HepG2 (cell line): Measurements from ENCODE around the gene SGK1. TPM values are rescaled to one million over a fixed set of nuclear protein-coding genes. Genes with fewer than 3 reads are reported as not detected.

Experiments used
- ATAC-seq: fragments of 200-7000 bp; cut with Tn5 transposase; 3 replicates; pipeline ENCODE4 v1.9.1; 2020; ENCODE audit warnings: mild to moderate bottlenecking, moderate library complexity
- BruUV-seq: library from RNA; stranded (reverse); fragments of 400-500 nt; replicated peaks from 2 replicates; lab custom pipeline; 2021; lab: Mats Ljungman, UMichigan
- CTCF ChIA-PET: fragments of 300-600 bp; formaldehyde crosslinking; extraction: SDS; loops from one replicate; lab custom pipeline; 2021; ENCODE audit warnings: low total read pairs, inconsistent platforms, low intra/inter-chr PET ratio; lab: Yijun Ruan, JAX
- POLR2A ChIA-PET: fragments of 350-600 bp; sonication (Branson Sonifier 250); formaldehyde crosslinking; loops from one replicate; lab custom pipeline; 2020; ENCODE audit warnings: antibody characterized with exemption, inconsistent platforms; lab: Yijun Ruan, JAX
- DNase-seq: peaks from one replicate; pipeline ENCODE4 v3.0.0-alpha.2; 2015; ENCODE audit warnings: low spot score
- FAIRE-seq: peaks from 3 replicates; lab custom pipeline; 2011; peaks lifted over from hg19 to GRCh38; lab: Jason Lieb, UNC
- H2AFZ ChIP-seq: one replicate; pipeline ENCODE4 v1.6.1; 2011; ENCODE audit warnings: low read length, inconsistent platforms
- H3K27ac ChIP-seq: fragments of 300-600 bp; 3 replicates; pipeline ENCODE4 v1.8.0; 2011; ENCODE audit warnings: mixed run types, mild to moderate bottlenecking, mixed read lengths, low read length, inconsistent platforms; ENCODE audit not compliant: insufficient read depth; ENCODE audit errors: extremely low read length
- H3K27me3 ChIP-seq, 2 experiments: fragments of 200-600 bp in 1 of 2; 2 replicates in 1 of 2; 3 replicates in 1 of 2; pipeline versions ENCODE4 v1.6.0 to v1.8.0; 2011; ENCODE audit warnings: low read length in 2 of 2, mild to moderate bottlenecking in 2 of 2, moderate library complexity in 2 of 2, inconsistent platforms in 1 of 2; ENCODE audit not compliant: insufficient read depth in 2 of 2, control insufficient read depth in 1 of 2
- H3K36me3 ChIP-seq, 2 experiments: fragments of 200-600 bp in 1 of 2; replicated peaks in 1 of 2; 2 replicates in 1 of 2; 3 replicates in 1 of 2; pipeline versions ENCODE4 v1.5.1 to v1.8.0; 2011; ENCODE audit warnings: low read length in 2 of 2, inconsistent platforms in 1 of 2; ENCODE audit not compliant: insufficient read depth in 2 of 2, control insufficient read depth in 1 of 2
- H3K4me1 ChIP-seq: 2 replicates; pipeline ENCODE4 v1.5.1; 2012; ENCODE audit warnings: low read length, inconsistent platforms; ENCODE audit not compliant: insufficient read depth
- H3K4me2 ChIP-seq: 2 replicates; pipeline ENCODE4 v1.6.0; 2011; ENCODE audit warnings: low read depth, low read length, inconsistent platforms
- H3K4me3 ChIP-seq, 3 experiments: fragments of 200-600 bp in 1 of 3; sonication (generic), shearing (Covaris generic) in 1 of 3; replicated peaks in 1 of 3; 2 replicates each; pipeline ENCODE4 v1.5.1; 2011 to 2016; ENCODE audit warnings: low read length in 3 of 3, inconsistent platforms in 2 of 3, low read depth in 2 of 3, mild to moderate bottlenecking in 2 of 3, control low read depth in 1 of 3, mixed read lengths in 1 of 3; ENCODE audit not compliant: insufficient read depth in 1 of 3
- H3K79me2 ChIP-seq: one replicate; pipeline ENCODE4 v1.6.1; 2011; ENCODE audit warnings: low read length, inconsistent platforms; ENCODE audit not compliant: insufficient read depth
- H3K9ac ChIP-seq: 2 replicates; pipeline ENCODE4 v1.6.0; 2011; ENCODE audit warnings: mild to moderate bottlenecking, low read depth, low read length, inconsistent platforms; ENCODE audit not compliant: insufficient read depth
- H3K9me3 ChIP-seq: 2 replicates; pipeline ENCODE4 v1.5.1; 2012; ENCODE audit warnings: mild to moderate bottlenecking, low read length
- H4K20me1 ChIP-seq: 2 replicates; pipeline ENCODE4 v1.6.0; 2011; ENCODE audit warnings: inconsistent platforms, mild to moderate bottlenecking, low read length, moderate library complexity; ENCODE audit not compliant: insufficient read depth
- GABPB1 ChIP-seq: IDR thresholded peaks from 2 replicates; pipeline ENCODE4 v1.6.1; 2016; ENCODE audit warnings: mild to moderate bottlenecking, missing genetic modification reagents, moderate library complexity, missing compliant biosample characterization
- NFE2L1 ChIP-seq: sonication (generic); formaldehyde crosslinking; IDR thresholded peaks from 2 replicates; pipeline ENCODE4 v1.4.0; 2020; ENCODE audit warnings: missing genetic modification reagents, mild to moderate bottlenecking, borderline replicate concordance
- NR2F6 ChIP-seq, 2 experiments: IDR thresholded peaks; 2 replicates each; pipeline ENCODE4 v1.6.1; 2016; ENCODE audit warnings: antibody characterized with exemption in 1 of 2, mild to moderate bottlenecking in 1 of 2
- PAWR ChIP-seq: sonication (generic); formaldehyde crosslinking; IDR thresholded peaks from 2 replicates; pipeline ENCODE4 v1.4.0; 2020; ENCODE audit warnings: missing genetic modification reagents, mild to moderate bottlenecking, borderline replicate concordance
- PTBP1 ChIP-seq: fragments of 200-400 bp; formaldehyde crosslinking; IDR thresholded peaks from 2 replicates; pipeline ENCODE4 v1.6.1; 2018; ENCODE audit warnings: low read length, low read depth; ENCODE audit not compliant: poor library complexity, severe bottlenecking
- U2AF2 ChIP-seq: fragments of 200-400 bp; formaldehyde crosslinking; IDR thresholded peaks from 2 replicates; pipeline ENCODE4 v1.6.1; 2017; ENCODE audit warnings: low read depth, mild to moderate bottlenecking, low read length
- ZBTB21 ChIP-seq: sonication (generic); formaldehyde crosslinking; IDR thresholded peaks from 2 replicates; pipeline ENCODE4 v1.4.0; 2020; ENCODE audit warnings: missing genetic modification reagents
- WGBS: methylation state at CpG from one replicate; pipeline ENCODE4 v1.1.6; 2017; ENCODE audit warnings: low lambda C conversion rate; 5-methylcytosine and 5-hydroxymethylcytosine counted together
- in situ Hi-C: cut with HindIII; loops from 2 replicates; pipeline ENCODE4 v1.10.0; 2017; ENCODE audit warnings: low pct_unique_long_range_greater_than_20kb; ENCODE audit not compliant: extremely low pct_ligation_motif_present
- intact Hi-C: fragments of 100-400 bp; cut with micrococcal nuclease; formaldehyde crosslinking; loops from one replicate; pipeline ENCODE4 v1.10.0; 2022; ENCODE audit not compliant: unreplicated experiment
- polyA plus RNA-seq, 8 experiments: library from polyadenylated mRNA; depleted of rRNA in 3 of 8; stranded (reverse) in 7 of 8; unstranded in 1 of 8; fragments of >200 nt; fragmentation: Illumina TruSeq in 4 of 8; extraction: Trizol in 4 of 8; gene quantifications; 2 replicates each; pipeline versions ENCODE4 v1.2.1 to v1.2.3, GENCODE V29; 2011 to 2016; ENCODE audit warnings: low read depth in 4 of 8, missing spikeins in 1 of 8, mixed read lengths in 1 of 8; ENCODE audit not compliant: insufficient read depth in 1 of 8
- total RNA-seq, 5 experiments: library from RNA; depleted of rRNA; stranded (reverse); fragments of >200 nt; fragmentation: Illumina TruSeq; extraction: Trizol; gene quantifications; 2 replicates each; pipeline ENCODE4 v1.2.3, GENCODE V29; 2016; ENCODE audit warnings: low read depth in 1 of 5
- TF ChIP-seq, protein P1 (sequence below): IDR thresholded peaks from 2 replicates; pipeline ENCODE4 v1.6.1; 2016; ENCODE audit warnings: low read depth, borderline replicate concordance
- TF ChIP-seq, protein P2 (sequence below): sonication (generic); formaldehyde crosslinking; IDR thresholded peaks from 2 replicates; pipeline ENCODE4 v1.4.0; 2020; ENCODE audit warnings: mild to moderate bottlenecking, missing genetic modification reagents
- TF ChIP-seq, protein P3 (sequence below): sonication (generic); formaldehyde crosslinking; IDR thresholded peaks from 2 replicates; pipeline ENCODE4 v1.4.0; 2020; ENCODE audit warnings: missing genetic modification reagents

The SGK1 gene
- total and polyA plus RNA-seq, 2 of the 13 experiments (the other 11 are each of a cell fraction or from before 2014, with no cell fraction given), result 56.1 to 56.2 TPM

DNA sequence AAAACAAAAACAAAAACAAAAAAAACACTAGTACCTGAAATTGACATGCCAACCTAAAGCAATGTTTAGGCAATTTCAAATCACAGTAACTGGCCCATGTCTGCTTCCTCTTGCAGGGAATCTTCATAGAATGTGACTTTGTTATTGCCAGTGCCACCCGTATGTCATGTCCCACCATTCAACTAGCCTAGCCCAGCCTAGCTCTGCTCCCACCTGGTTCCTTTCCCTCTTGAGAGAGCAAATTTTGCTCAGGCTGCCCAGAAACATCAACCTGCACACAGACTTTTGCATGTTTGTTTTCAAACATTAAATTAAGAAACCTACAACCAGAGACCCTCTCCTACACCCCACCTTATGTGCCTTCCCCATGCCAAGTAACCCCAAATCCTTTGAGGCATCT, 140.7 kb downstream of the SGK1 start:
- no peak overlapping the region for H3K9ac ChIP-seq
- no peak for TF ChIP-seq NFE2L1
- TF ChIP-seq NR2F6 (IDR thresholded peaks at IDR 0.05), result no peak
- peak; percentile 1; the same call in 1 of the 2 replicates for TF ChIP-seq NR2F6 (CRISPR knock-in tag; IDR thresholded peaks at IDR 0.05)
- TF ChIP-seq PAWR (CRISPR knock-in tag), result no peak
- TF ChIP-seq, protein P1, sequence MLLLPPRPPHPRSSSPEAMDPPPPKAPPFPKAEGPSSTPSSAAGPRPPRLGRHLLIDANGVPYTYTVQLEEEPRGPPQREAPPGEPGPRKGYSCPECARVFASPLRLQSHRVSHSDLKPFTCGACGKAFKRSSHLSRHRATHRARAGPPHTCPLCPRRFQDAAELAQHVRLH (CRISPR knock-in tag), result no peak
- no peak for TF ChIP-seq ZBTB21 (CRISPR knock-in tag)
- TF ChIP-seq PTBP1, result no peak
- 0 out of 2 replicates have a peak, but pooled peaks have one; percentile 4 for TF ChIP-seq GABPB1 (CRISPR knock-in tag)
- TF ChIP-seq, protein P2, sequence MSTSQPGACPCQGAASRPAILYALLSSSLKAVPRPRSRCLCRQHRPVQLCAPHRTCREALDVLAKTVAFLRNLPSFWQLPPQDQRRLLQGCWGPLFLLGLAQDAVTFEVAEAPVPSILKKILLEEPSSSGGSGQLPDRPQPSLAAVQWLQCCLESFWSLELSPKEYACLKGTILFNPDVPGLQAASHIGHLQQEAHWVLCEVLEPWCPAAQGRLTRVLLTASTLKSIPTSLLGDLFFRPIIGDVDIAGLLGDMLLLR (CRISPR knock-in tag), result no peak
- TF ChIP-seq, protein P3, sequence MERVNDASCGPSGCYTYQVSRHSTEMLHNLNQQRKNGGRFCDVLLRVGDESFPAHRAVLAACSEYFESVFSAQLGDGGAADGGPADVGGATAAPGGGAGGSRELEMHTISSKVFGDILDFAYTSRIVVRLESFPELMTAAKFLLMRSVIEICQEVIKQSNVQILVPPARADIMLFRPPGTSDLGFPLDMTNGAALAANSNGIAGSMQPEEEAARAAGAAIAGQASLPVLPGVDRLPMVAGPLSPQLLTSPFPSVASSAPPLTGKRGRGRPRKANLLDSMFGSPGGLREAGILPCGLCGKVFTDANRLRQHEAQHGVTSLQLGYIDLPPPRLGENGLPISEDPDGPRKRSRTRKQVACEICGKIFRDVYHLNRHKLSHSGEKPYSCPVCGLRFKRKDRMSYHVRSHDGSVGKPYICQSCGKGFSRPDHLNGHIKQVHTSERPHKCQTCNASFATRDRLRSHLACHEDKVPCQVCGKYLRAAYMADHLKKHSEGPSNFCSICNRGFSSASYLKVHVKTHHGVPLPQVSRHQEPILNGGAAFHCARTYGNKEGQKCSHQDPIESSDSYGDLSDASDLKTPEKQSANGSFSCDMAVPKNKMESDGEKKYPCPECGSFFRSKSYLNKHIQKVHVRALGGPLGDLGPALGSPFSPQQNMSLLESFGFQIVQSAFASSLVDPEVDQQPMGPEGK, result no peak
- TF ChIP-seq U2AF2, result no peak
- TF ChIP-seq, all 625 proteins: peak for 2
- no peak overlapping the region for H2AFZ ChIP-seq
- ChIA-PET CTCF (no interaction called here), POLR2A (interaction anchor here (1.4 to 3.9 kb wide), 2 partner anchors 22 to 72 kb away, joined by 4 to 15 read pairs; no protein-coding TSS in a partner anchor)
- H3K36me3 ChIP-seq, result peaks cover 8 to 13% of the 10 kb centered on the region in 2 experiments; a peak in 4 of 5 replicates
- 95% methylated on average over 1 of the region's 1 CpG for WGBS
- peaks cover 16% of the 10 kb centered on the region for H4K20me1 ChIP-seq
- no peak overlapping the region for H3K27ac ChIP-seq
- in situ Hi-C loops (no loop called here), intact Hi-C loops (loop anchor here (10.0 kb wide), 1 partner anchor 148 kb away; no protein-coding TSS in a partner anchor)
- no peaks in the 10 kb centered on the region; a peak in 1 of 5 replicates for H3K27me3 ChIP-seq
- DNase-seq (no peak), FAIRE-seq (no peak), ATAC-seq (no peak)
- H3K9me3 ChIP-seq, result no peaks in the 10 kb centered on the region
- H3K4me1 ChIP-seq, result peaks cover 65% of the 10 kb centered on the region
- no peak overlapping the region for H3K4me2 ChIP-seq
- H3K4me3 ChIP-seq, result no peak overlapping the region
- no TSS peak for BruUV-seq
- H3K79me2 ChIP-seq, result peaks cover 24% of the 10 kb centered on the region
